Mesodermal cell (in vitro differentiated cells): ENCODE measurements around the gene LTN1.
A peak's percentile ranks its signal among the peaks of the same experiment; 100 is the strongest.

Experiments used
- H3K27ac ChIP-seq: 2 replicates; pipeline ENCODE4 v1.7.0; 2013; ENCODE audit warnings: mild to moderate bottlenecking, low read depth, low read length, moderate library complexity; ENCODE audit not compliant: severe bottlenecking
- H3K36me3 ChIP-seq: 2 replicates; pipeline ENCODE4 v1.7.1; 2013; ENCODE audit warnings: mild to moderate bottlenecking, low read length, moderate library complexity; ENCODE audit not compliant: control insufficient read depth, insufficient read depth
- H3K4me1 ChIP-seq: one replicate; pipeline ENCODE4 v1.7.1; 2013; ENCODE audit warnings: mild to moderate bottlenecking, low read length; ENCODE audit not compliant: insufficient read depth, control insufficient read depth, poor library complexity, severe bottlenecking
- H3K4me3 ChIP-seq: 2 replicates; pipeline ENCODE4 v1.7.0; 2013; ENCODE audit warnings: low read length, control low read depth, mild to moderate bottlenecking; ENCODE audit not compliant: insufficient read depth, poor library complexity, severe bottlenecking; ENCODE audit errors: extremely low read depth
- H3K9me3 ChIP-seq: 2 replicates; pipeline ENCODE4 v1.7.1; 2013; ENCODE audit warnings: mild to moderate bottlenecking, low read length, moderate library complexity; ENCODE audit not compliant: control insufficient read depth
- WGBS, 2 experiments: methylation state at CpG; one replicate each; pipeline ENCODE4 v1.1.5; 2013; ENCODE audit warnings: missing lambda C conversion rate in 2 of 2; ENCODE audit not compliant: insufficient coverage in 2 of 2; 5-methylcytosine and 5-hydroxymethylcytosine counted together

The LTN1 gene

DNA sequence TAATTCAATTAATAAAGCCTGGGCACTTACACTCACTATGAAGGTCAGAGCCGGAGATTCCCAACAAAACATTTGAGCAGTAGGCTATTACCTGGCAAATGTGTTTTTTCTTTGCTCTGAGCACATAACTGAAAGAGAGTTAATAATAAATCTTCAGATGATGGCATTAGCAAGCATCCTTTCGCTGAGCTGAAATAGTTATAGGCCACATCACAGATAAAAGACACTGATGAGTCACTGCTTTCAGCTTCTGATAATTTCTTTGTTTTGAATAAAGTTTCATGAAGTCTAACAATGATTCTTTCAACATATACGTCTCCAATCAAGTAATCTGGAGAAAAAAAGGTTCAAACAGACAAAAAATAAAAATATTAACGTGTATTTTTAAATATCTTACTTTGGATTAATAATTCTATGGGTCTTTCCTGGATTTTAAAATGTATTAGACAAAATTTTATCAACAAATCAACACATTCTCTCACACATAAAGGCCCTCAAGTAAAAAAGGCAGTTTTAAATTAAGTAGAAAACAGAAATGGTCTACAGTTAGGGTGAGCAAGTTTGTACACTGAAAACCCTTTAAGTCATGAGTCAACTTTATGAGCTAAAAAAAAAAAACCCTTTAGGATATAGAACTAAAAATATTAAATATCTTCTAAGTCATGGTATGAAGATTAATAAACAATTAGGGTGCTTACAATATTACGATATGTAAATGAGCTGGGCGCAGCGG, 33.1 kb downstream of the LTN1 start:
- Histone ChIP-seq H3K27ac (peak overlapping the region; percentile 24), H3K36me3 (peaks cover 47% of the 10 kb centered on the region), H3K9me3 (no peaks in the 10 kb centered on the region), H3K4me3 (no peak overlapping the region), H3K4me1 (no peaks in the 10 kb centered on the region)
- WGBS, 2 experiments: 88 to 100% methylated on average over 2 to 4 of the region's 7 CpGs

GRCh38 chr21:28953247-28953646, 39.4 kb downstream of the LTN1 start:
- Histone ChIP-seq H3K9me3 (no peaks in the 10 kb centered on the region), H3K4me3 (no peak overlapping the region), H3K27ac (no peak overlapping the region), H3K4me1 (no peaks in the 10 kb centered on the region), H3K36me3 (peaks cover 57% of the 10 kb centered on the region)
- WGBS, 2 experiments: 90% methylated on average over 2 of the region's 2 CpGs; no CpG with 5 or more reads in 1 of the 2 experiments

GRCh38 chr21:28952686-28953085, 40.0 kb downstream of the LTN1 start:
- H3K27ac ChIP-seq: no peak overlapping the region

DNA sequence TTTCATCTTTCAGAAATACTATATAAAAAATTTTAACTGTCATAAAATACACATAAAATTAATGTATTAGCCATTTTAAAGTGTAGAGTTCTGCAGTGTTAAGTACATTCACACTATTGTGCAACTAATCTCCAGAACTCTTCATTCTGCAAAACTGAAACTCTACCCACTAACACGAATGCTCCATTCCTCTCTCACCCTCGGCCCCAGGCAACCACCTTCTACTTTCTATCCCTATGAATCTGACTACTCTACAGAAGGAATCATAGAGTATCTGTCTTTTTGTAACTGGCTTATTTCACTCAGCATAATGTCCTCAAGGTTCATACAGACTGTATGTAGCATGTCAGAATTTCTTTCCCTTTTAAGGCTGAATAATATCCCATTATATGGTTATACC, 43.4 kb downstream of the LTN1 start:
- 100% methylated on average over 1 of the region's 2 CpGs; no CpG with 5 or more reads in 1 of the 2 experiments for WGBS, 2 experiments
- H3K4me3 ChIP-seq: no peak overlapping the region
- peaks cover 45% of the 10 kb centered on the region for H3K36me3 ChIP-seq
- H3K4me1 ChIP-seq: peaks cover 2% of the 10 kb centered on the region
- H3K9me3 ChIP-seq: no peaks in the 10 kb centered on the region
- H3K27ac ChIP-seq: no peak overlapping the region

More at GRCh38 chr21:28952686-28953085, 40.0 kb downstream of the LTN1 start:
- H3K9me3 ChIP-seq: no peaks in the 10 kb centered on the region
- WGBS, 2 experiments: 100% methylated on average over 1 of the region's 1 CpG; no CpG with 5 or more reads in 1 of the 2 experiments
- H3K4me3 ChIP-seq: no peak overlapping the region
- peaks cover 53% of the 10 kb centered on the region for H3K36me3 ChIP-seq
- H3K4me1 ChIP-seq: no peaks in the 10 kb centered on the region

DNA sequence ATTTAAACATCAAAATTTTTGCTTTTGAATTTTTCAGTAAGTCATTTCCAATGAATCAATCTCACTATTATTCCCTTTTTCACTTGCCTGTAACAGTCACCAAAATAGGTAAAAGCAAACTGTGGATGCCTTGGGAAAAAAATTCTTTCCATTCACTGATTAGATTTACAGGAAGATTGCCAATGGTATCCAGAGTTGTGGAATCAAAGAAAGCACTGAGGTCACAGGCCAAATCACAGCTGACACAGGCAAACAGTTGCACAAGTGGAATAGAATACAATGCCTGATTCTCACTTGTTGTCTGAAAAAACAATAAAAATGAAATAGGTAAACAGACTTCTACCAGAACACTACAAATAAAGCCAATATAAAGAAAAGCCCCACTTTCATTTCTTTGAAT, 48.4 kb downstream of the LTN1 start:
- Histone ChIP-seq H3K4me1 (peaks cover 5% of the 10 kb centered on the region), H3K9me3 (no peaks in the 10 kb centered on the region), H3K27ac (no peak overlapping the region), H3K36me3 (peaks cover 21% of the 10 kb centered on the region), H3K4me3 (no peak overlapping the region)

- Histone ChIP-seq H3K4me3 (no peak overlapping the region), H3K9me3 (no peaks in the 10 kb centered on the region), H3K36me3 (peaks cover 18% of the 10 kb centered on the region), H3K4me1 (peaks cover 5% of the 10 kb centered on the region), H3K27ac (peak overlapping the region; percentile 41)
- 78 to 100% methylated on average over 1 of the region's 2 CpGs for WGBS, 2 experiments
Measured at GRCh38 chr21:28943631-28944030, 49.0 kb downstream of the LTN1 start.

DNA sequence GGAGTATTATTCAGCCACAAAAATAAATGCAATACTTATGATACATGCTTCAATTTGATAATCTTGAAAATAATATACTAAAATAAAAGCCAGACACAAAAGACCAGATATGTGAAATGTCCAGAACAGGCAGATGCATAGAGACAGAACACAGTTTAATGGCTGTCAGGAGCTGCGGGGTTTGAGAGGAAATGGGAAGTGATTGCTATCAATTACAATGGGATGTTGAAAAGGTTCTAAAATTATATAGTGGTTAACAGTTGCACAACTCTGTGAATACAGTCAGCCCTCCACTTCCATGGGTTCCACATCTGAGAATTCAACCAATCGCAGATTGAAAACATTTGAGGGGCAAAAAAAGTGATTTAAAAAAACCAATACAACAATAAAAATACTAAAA, 54.0 kb downstream of the LTN1 start:
- 83% methylated on average over 1 of the region's 2 CpGs; no CpG with 5 or more reads in 1 of the 2 experiments for WGBS, 2 experiments
- Histone ChIP-seq H3K4me1 (no peaks in the 10 kb centered on the region), H3K27ac (no peak overlapping the region), H3K4me3 (no peak overlapping the region), H3K9me3 (no peaks in the 10 kb centered on the region), H3K36me3 (peaks cover 38% of the 10 kb centered on the region)

- H3K9me3 ChIP-seq: no peaks in the 10 kb centered on the region
- H3K36me3 ChIP-seq: peaks cover 35% of the 10 kb centered on the region
- no peaks in the 10 kb centered on the region for H3K4me1 ChIP-seq
- 86% methylated on average over 1 of the region's 2 CpGs; no CpG with 5 or more reads in 1 of the 2 experiments for WGBS, 2 experiments
- no peak overlapping the region for H3K27ac ChIP-seq
- no peak overlapping the region for H3K4me3 ChIP-seq
Measured at GRCh38 chr21:28937737-28938136, 54.9 kb downstream of the LTN1 start.

DNA sequence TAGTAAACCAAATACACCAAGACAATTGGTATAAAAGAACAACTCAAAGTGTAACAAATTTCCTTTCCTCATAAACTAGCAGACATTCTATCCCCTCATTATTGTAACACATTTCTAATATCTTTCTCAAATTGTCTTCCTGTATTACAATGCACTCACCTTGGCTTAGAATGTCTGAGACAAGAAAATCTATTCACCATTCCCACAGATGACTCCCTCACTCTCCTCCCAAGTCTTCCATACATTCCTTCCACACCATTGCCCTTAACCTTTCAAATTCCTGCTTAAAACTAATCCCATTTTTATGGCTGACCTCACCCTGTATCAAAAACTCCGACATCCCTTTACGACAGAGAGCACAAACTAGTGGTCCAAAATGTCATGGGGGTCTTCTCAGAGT, 56.0 kb downstream of the LTN1 start:
- H3K4me3 ChIP-seq: no peak overlapping the region
- H3K27ac ChIP-seq: no peak overlapping the region
- no peaks in the 10 kb centered on the region for H3K9me3 ChIP-seq
- WGBS, 2 experiments: no CpG with 5 or more reads among the region's 2 CpGs
- H3K4me1 ChIP-seq: no peaks in the 10 kb centered on the region
- H3K36me3 ChIP-seq: peaks cover 40% of the 10 kb centered on the region

- H3K36me3 ChIP-seq: peaks cover 46% of the 10 kb centered on the region
Measured at GRCh38 chr21:28936036-28936435, 56.6 kb downstream of the LTN1 start.

GRCh38 chr21:28932717-28933116, 60.0 kb downstream of the LTN1 start:
- no peak overlapping the region for H3K4me3 ChIP-seq
- no peaks in the 10 kb centered on the region for H3K4me1 ChIP-seq
- no peak overlapping the region for H3K27ac ChIP-seq
- H3K36me3 ChIP-seq: peaks cover 49% of the 10 kb centered on the region
- WGBS, 2 experiments: no CpG with 5 or more reads among the region's 2 CpGs
- H3K9me3 ChIP-seq: no peaks in the 10 kb centered on the region

More at GRCh38 chr21:28936036-28936435, 56.6 kb downstream of the LTN1 start:
- Histone ChIP-seq H3K9me3 (no peaks in the 10 kb centered on the region), H3K4me1 (no peaks in the 10 kb centered on the region), H3K27ac (no peak overlapping the region), H3K4me3 (no peak overlapping the region)
- WGBS, 2 experiments: no CpG with 5 or more reads among the region's 1 CpG
